ENCODE measurements around the gene SAMD11.
"Not testable (repeated sequence)": the region's sequence is repeated elsewhere in the genome, so short reads cannot be mapped to it uniquely, and the experiment has no call there.

DNA sequence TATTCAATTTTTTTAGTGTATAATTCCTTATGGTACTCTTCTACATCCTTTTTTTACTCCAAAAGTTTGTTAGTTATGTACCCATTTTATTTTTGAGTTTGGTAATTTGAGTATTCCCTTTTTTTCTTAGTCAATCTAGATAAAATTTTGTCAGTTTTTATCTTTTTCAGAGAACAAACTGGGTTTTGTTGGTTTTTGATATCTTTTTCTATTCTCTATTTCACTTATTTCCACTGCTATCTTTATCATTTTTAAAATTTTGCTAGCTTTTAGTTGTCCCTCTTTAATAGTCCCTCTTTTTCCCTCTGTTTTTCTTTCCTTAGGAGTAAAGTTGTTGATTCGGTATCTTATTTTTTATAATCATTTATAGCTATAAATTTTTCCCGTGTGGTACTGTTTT is 42.8 kb upstream of the SAMD11 start:
- TF ChIP-seq POLR2AphosphoS5 (IDR thresholded peaks at IDR 0.05); EZH2 (IDR thresholded peaks at IDR 0.05; ENCODE audit: borderline replicate concordance, insufficient read depth, low read length, poor library complexity, severe bottlenecking); RAD21 (conservative IDR thresholded peaks at IDR 0.05); TAF1 (IDR thresholded peaks at IDR 0.05; ENCODE audit: low read depth); EP300 (conservative IDR thresholded peaks at IDR 0.05; ENCODE audit: poor library complexity, severe bottlenecking); SMC3 (conservative IDR thresholded peaks at IDR 0.05; ENCODE audit: poor library complexity); MXI1 (conservative IDR thresholded peaks at IDR 0.05; ENCODE audit: poor library complexity, severe bottlenecking): not testable (repeated sequence)
- TF ChIP-seq, protein P1, sequence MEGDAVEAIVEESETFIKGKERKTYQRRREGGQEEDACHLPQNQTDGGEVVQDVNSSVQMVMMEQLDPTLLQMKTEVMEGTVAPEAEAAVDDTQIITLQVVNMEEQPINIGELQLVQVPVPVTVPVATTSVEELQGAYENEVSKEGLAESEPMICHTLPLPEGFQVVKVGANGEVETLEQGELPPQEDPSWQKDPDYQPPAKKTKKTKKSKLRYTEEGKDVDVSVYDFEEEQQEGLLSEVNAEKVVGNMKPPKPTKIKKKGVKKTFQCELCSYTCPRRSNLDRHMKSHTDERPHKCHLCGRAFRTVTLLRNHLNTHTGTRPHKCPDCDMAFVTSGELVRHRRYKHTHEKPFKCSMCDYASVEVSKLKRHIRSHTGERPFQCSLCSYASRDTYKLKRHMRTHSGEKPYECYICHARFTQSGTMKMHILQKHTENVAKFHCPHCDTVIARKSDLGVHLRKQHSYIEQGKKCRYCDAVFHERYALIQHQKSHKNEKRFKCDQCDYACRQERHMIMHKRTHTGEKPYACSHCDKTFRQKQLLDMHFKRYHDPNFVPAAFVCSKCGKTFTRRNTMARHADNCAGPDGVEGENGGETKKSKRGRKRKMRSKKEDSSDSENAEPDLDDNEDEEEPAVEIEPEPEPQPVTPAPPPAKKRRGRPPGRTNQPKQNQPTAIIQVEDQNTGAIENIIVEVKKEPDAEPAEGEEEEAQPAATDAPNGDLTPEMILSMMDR (IDR thresholded peaks at IDR 0.05; ENCODE audit: poor library complexity, severe bottlenecking), result not testable (repeated sequence)
- TF ChIP-seq, protein P2, sequence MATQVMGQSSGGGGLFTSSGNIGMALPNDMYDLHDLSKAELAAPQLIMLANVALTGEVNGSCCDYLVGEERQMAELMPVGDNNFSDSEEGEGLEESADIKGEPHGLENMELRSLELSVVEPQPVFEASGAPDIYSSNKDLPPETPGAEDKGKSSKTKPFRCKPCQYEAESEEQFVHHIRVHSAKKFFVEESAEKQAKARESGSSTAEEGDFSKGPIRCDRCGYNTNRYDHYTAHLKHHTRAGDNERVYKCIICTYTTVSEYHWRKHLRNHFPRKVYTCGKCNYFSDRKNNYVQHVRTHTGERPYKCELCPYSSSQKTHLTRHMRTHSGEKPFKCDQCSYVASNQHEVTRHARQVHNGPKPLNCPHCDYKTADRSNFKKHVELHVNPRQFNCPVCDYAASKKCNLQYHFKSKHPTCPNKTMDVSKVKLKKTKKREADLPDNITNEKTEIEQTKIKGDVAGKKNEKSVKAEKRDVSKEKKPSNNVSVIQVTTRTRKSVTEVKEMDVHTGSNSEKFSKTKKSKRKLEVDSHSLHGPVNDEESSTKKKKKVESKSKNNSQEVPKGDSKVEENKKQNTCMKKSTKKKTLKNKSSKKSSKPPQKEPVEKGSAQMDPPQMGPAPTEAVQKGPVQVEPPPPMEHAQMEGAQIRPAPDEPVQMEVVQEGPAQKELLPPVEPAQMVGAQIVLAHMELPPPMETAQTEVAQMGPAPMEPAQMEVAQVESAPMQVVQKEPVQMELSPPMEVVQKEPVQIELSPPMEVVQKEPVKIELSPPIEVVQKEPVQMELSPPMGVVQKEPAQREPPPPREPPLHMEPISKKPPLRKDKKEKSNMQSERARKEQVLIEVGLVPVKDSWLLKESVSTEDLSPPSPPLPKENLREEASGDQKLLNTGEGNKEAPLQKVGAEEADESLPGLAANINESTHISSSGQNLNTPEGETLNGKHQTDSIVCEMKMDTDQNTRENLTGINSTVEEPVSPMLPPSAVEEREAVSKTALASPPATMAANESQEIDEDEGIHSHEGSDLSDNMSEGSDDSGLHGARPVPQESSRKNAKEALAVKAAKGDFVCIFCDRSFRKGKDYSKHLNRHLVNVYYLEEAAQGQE (IDR thresholded peaks at IDR 0.05; ENCODE audit: borderline replicate concordance), result not testable (repeated sequence)

All from neural cell (in vitro differentiated cells).